Measurements from ENCODE around the gene NHEJ1. TPM values are rescaled to one million over a fixed set of nuclear protein-coding genes. Genes with fewer than 3 reads are reported as not detected.
A peak's percentile ranks its signal among the peaks of the same experiment; 100 is the strongest.

Gene NHEJ1
- total and polyA plus RNA-seq, 2 of the 13 experiments (the other 11 are each of a cell fraction or from before 2014, with no cell fraction given): 30.0 to 30.7 TPM

- TF ChIP-seq ZGPAT (CRISPR knock-in tag; IDR thresholded peaks at IDR 0.05): peak; percentile 84
- TF ChIP-seq ZFP82 (CRISPR knock-in tag; IDR thresholded peaks at IDR 0.05; ENCODE audit: borderline replicate concordance): no peak
- no peak for TF ChIP-seq AFF4 (CRISPR knock-in tag; IDR thresholded peaks at IDR 0.05)
- TF ChIP-seq ZC3H13 (CRISPR knock-in tag; IDR thresholded peaks at IDR 0.05): 0 out of 2 replicates have a peak, but pooled peaks have one; percentile 66
- no peak for TF ChIP-seq GPN1 (CRISPR knock-in tag; IDR thresholded peaks at IDR 0.05; ENCODE audit: borderline replicate concordance)
- no peak for TF ChIP-seq ARHGAP35 (CRISPR knock-in tag; IDR thresholded peaks at IDR 0.05; ENCODE audit: borderline replicate concordance)
- TF ChIP-seq BHLHE40 (IDR thresholded peaks at IDR 0.05; ENCODE audit: low read length): no peak
- peak; percentile 50; the same call in 1 of the 2 replicates for TF ChIP-seq ZNF230 (CRISPR knock-in tag; IDR thresholded peaks at IDR 0.05)
- TF ChIP-seq PITX1 (CRISPR knock-in tag; IDR thresholded peaks at IDR 0.05): peak; percentile 97
- no peak for TF ChIP-seq TMF1 (CRISPR knock-in tag; IDR thresholded peaks at IDR 0.05; ENCODE audit: low read depth)
- no peak for TF ChIP-seq CREBL2 (CRISPR knock-in tag; IDR thresholded peaks at IDR 0.05; ENCODE audit: borderline replicate concordance)
- TF ChIP-seq U2AF2 (IDR thresholded peaks at IDR 0.05; ENCODE audit: low read depth, low read length): no peak
- TF ChIP-seq ZBTB43 (CRISPR knock-in tag; conservative IDR thresholded peaks at IDR 0.05): peak; percentile 50; the same call in 1 of the 2 replicates
- TF ChIP-seq ZNF564 (CRISPR knock-in tag; IDR thresholded peaks at IDR 0.05): no peak
- TF ChIP-seq HNRNPLL (IDR thresholded peaks at IDR 0.05; ENCODE audit: low read depth, low read length, poor library complexity, severe bottlenecking): no peak
- TF ChIP-seq HNRNPH1 (optimal IDR thresholded peaks at IDR 0.05; ENCODE audit: low read depth, low read length): no peak
- TF ChIP-seq ZNF33A (CRISPR knock-in tag; IDR thresholded peaks at IDR 0.05; ENCODE audit: borderline replicate concordance): no peak
- TF ChIP-seq ZNF33B (CRISPR knock-in tag; IDR thresholded peaks at IDR 0.05): no peak
- no peak for TF ChIP-seq FOXM1 (CRISPR knock-in tag; IDR thresholded peaks at IDR 0.05)
- no peak for TF ChIP-seq ZNF597 (CRISPR knock-in tag; IDR thresholded peaks at IDR 0.05)
- TF ChIP-seq HDAC1 (CRISPR knock-in tag; IDR thresholded peaks at IDR 0.05): peak; percentile 88
- no peak for TF ChIP-seq ELF1 (CRISPR knock-in tag; IDR thresholded peaks at IDR 0.05)
- peak; percentile 54; the same call in 1 of the 2 replicates for TF ChIP-seq ATF1 (CRISPR knock-in tag; IDR thresholded peaks at IDR 0.05)
Measured at GRCh38 chr2:219111375-219112061, 49.1 kb downstream of the NHEJ1 start (continued).

Data from HepG2 (cell line).